ENCODE data around the gene M1AP.

M1AP gene

GRCh38 chr2:74648009-74648443 is at the start of gene M1AP:
M1AP (minus strand) TSS chr2:74648330; CDS start chr2:74640275, 8,055 bp downstream.
- H3K27me3 ChIP-seq: no peaks in the 10 kb centered on the region
- 0 out of 20 replicates have a peak, but pooled peaks cover 0 to 4% (median 0%) of the 10 kb centered on the region in 10 experiments for H3K4me1 ChIP-seq
- H3K4me2 ChIP-seq: no peak within 1 kb of the TSS
- H3K9me3 ChIP-seq (replicated peaks in 1 of 11): peaks cover 8 to 17% (median 13%) of the 10 kb centered on the region in 11 experiments; a peak in 20 of 22 replicates
- no peaks in the 10 kb centered on the region for H4K20me1 ChIP-seq
- no peak within 1 kb of the TSS for H3K4me3 ChIP-seq
- no peak within 1 kb of the TSS for H3K27ac ChIP-seq
- H3K9ac ChIP-seq: no peak within 1 kb of the TSS
- no peaks in the 10 kb centered on the region; a peak in 1 of 22 replicates for H3K36me3 ChIP-seq
- no peak for TF ChIP-seq Cebpa-rat (IDR thresholded peaks at IDR 0.05)

- Histone ChIP-seq H3K4me2 (no peak overlapping the region), H3K36me3 (no peaks in the 10 kb centered on the region), H3K9me3 (replicated peaks in 1 of 11) (no peaks in the 10 kb centered on the region), H4K20me1 (no peaks in the 10 kb centered on the region), H3K9ac (no peak overlapping the region), H3K4me3 (no peak overlapping the region), H3K27ac (no peak overlapping the region), H3K4me1 (peaks cover 0 to 28% (median 14%) of the 10 kb centered on the region in 10 experiments; a peak in 16 of 20 replicates), H3K27me3 (no peaks in the 10 kb centered on the region)
- TF ChIP-seq Cebpa-rat (IDR thresholded peaks at IDR 0.05): no peak
Observed at GRCh38 chr2:74696829-74697228, 48.7 kb upstream of the M1AP start.

- Histone ChIP-seq H3K4me2 (no peak overlapping the region), H3K27ac (no peak overlapping the region)
Observed at GRCh38 chr2:74695663-74696062, 47.5 kb upstream of the M1AP start.

GRCh38 chr2:74694281-74694680 is 46.2 kb upstream of the M1AP start:
- no peaks in the 10 kb centered on the region for H3K27me3 ChIP-seq
- no peaks in the 10 kb centered on the region for H4K20me1 ChIP-seq
- H3K4me1 ChIP-seq: peaks cover 0 to 16% (median 8%) of the 10 kb centered on the region in 10 experiments; a peak in 10 of 20 replicates
- H3K4me2 ChIP-seq: peak overlapping the region in 3 of 11 experiments; percentile 1 to 32 (median 6); a peak in 3 of 22 replicates
- H3K27ac ChIP-seq: no peak overlapping the region
- H3K4me3 ChIP-seq: no peak overlapping the region
- H3K36me3 ChIP-seq: no peaks in the 10 kb centered on the region
- TF ChIP-seq Cebpa-rat (IDR thresholded peaks at IDR 0.05): no peak
- no peak overlapping the region for H3K9ac ChIP-seq
- no peaks in the 10 kb centered on the region for H3K9me3 ChIP-seq (replicated peaks in 1 of 11)

More at GRCh38 chr2:74695663-74696062, 47.5 kb upstream of the M1AP start:
- no peak overlapping the region for H3K9ac ChIP-seq
- TF ChIP-seq Cebpa-rat (IDR thresholded peaks at IDR 0.05): no peak
- no peaks in the 10 kb centered on the region for H3K9me3 ChIP-seq (replicated peaks in 1 of 11)
- H3K4me1 ChIP-seq: peaks cover 0 to 22% (median 11%) of the 10 kb centered on the region in 10 experiments; a peak in 16 of 20 replicates
- no peak overlapping the region for H3K4me3 ChIP-seq
- H3K36me3 ChIP-seq: no peaks in the 10 kb centered on the region
- H3K27me3 ChIP-seq: no peaks in the 10 kb centered on the region
- no peaks in the 10 kb centered on the region for H4K20me1 ChIP-seq

- no peaks in the 10 kb centered on the region for H3K27me3 ChIP-seq
- no peak overlapping the region for H3K27ac ChIP-seq
- peaks cover 0 to 16% (median 8%) of the 10 kb centered on the region in 10 experiments; a peak in 10 of 20 replicates for H3K4me1 ChIP-seq
- H3K4me3 ChIP-seq: no peak overlapping the region
- peak overlapping the region in 3 of 11 experiments; percentile 1 to 32 (median 6); a peak in 4 of 22 replicates for H3K4me2 ChIP-seq
- H3K9me3 ChIP-seq (replicated peaks in 1 of 11): no peaks in the 10 kb centered on the region
- H3K36me3 ChIP-seq: no peaks in the 10 kb centered on the region
- no peaks in the 10 kb centered on the region for H4K20me1 ChIP-seq
- no peak for TF ChIP-seq Cebpa-rat (IDR thresholded peaks at IDR 0.05)
- H3K9ac ChIP-seq: no peak overlapping the region
Observed at GRCh38 chr2:74693668-74694067, 45.5 kb upstream of the M1AP start.

- peak overlapping the region in 3 of 11 experiments; percentile 1 to 32 (median 6); a peak in 4 of 22 replicates for H3K4me2 ChIP-seq
Observed at GRCh38 chr2:74693213-74693612, 45.1 kb upstream of the M1AP start.

GRCh38 chr2:74691929-74692328 is 43.8 kb upstream of the M1AP start:
- Histone ChIP-seq H3K4me1 (peaks cover 0 to 16% (median 8%) of the 10 kb centered on the region in 10 experiments; a peak in 10 of 20 replicates), H3K36me3 (no peaks in the 10 kb centered on the region), H3K4me2 (0 out of 22 replicates have a peak overlapping the region, but pooled peaks of 1 of the 11 experiments have one; percentile 0), H3K4me3 (no peak overlapping the region), H3K9ac (no peak overlapping the region), H3K27me3 (no peaks in the 10 kb centered on the region), H3K9me3 (replicated peaks in 1 of 11) (no peaks in the 10 kb centered on the region), H4K20me1 (no peaks in the 10 kb centered on the region), H3K27ac (no peak overlapping the region; a peak in 1 of 22 replicates)
- no peak for TF ChIP-seq Cebpa-rat (IDR thresholded peaks at IDR 0.05)

More at GRCh38 chr2:74693213-74693612, 45.1 kb upstream of the M1AP start:
- Histone ChIP-seq H3K9ac (no peak overlapping the region), H3K27ac (no peak overlapping the region), H3K9me3 (replicated peaks in 1 of 11) (no peaks in the 10 kb centered on the region), H4K20me1 (no peaks in the 10 kb centered on the region), H3K4me1 (peaks cover 0 to 16% (median 8%) of the 10 kb centered on the region in 10 experiments; a peak in 10 of 20 replicates), H3K27me3 (no peaks in the 10 kb centered on the region), H3K36me3 (no peaks in the 10 kb centered on the region), H3K4me3 (no peak overlapping the region)
- no peak for TF ChIP-seq Cebpa-rat (IDR thresholded peaks at IDR 0.05)

GRCh38 chr2:74690571-74690970 is 42.4 kb upstream of the M1AP start:
- Histone ChIP-seq H4K20me1 (no peaks in the 10 kb centered on the region), H3K27me3 (no peaks in the 10 kb centered on the region), H3K36me3 (no peaks in the 10 kb centered on the region), H3K9ac (no peak overlapping the region), H3K9me3 (replicated peaks in 1 of 11) (no peaks in the 10 kb centered on the region), H3K27ac (no peak overlapping the region), H3K4me1 (peaks cover 0 to 16% (median 8%) of the 10 kb centered on the region in 10 experiments; a peak in 10 of 20 replicates), H3K4me2 (no peak overlapping the region), H3K4me3 (no peak overlapping the region)
- no peak for TF ChIP-seq Cebpa-rat (IDR thresholded peaks at IDR 0.05)

- H3K36me3 ChIP-seq: no peaks in the 10 kb centered on the region
- no peak overlapping the region for H3K9ac ChIP-seq
- no peaks in the 10 kb centered on the region for H3K27me3 ChIP-seq
- peaks cover 0 to 16% (median 8%) of the 10 kb centered on the region in 10 experiments; a peak in 10 of 20 replicates for H3K4me1 ChIP-seq
- no peak for TF ChIP-seq Cebpa-rat (IDR thresholded peaks at IDR 0.05)
- no peak overlapping the region for H3K4me3 ChIP-seq
- H4K20me1 ChIP-seq: no peaks in the 10 kb centered on the region
- 0 out of 22 replicates have a peak, but pooled peaks cover 0 to 3% (median 0%) of the 10 kb centered on the region in 11 experiments for H3K9me3 ChIP-seq (replicated peaks in 1 of 11)
- H3K27ac ChIP-seq: no peak overlapping the region
- no peak overlapping the region for H3K4me2 ChIP-seq
Observed at GRCh38 chr2:74689671-74690070, 41.5 kb upstream of the M1AP start.

- no peaks in the 10 kb centered on the region for H4K20me1 ChIP-seq
- no peak overlapping the region for H3K4me2 ChIP-seq
- H3K4me1 ChIP-seq: peaks cover 0 to 9% (median 6%) of the 10 kb centered on the region in 10 experiments; a peak in 9 of 20 replicates
- no peak overlapping the region for H3K27ac ChIP-seq
- H3K27me3 ChIP-seq: no peaks in the 10 kb centered on the region
- H3K36me3 ChIP-seq: no peaks in the 10 kb centered on the region
- no peak overlapping the region for H3K9ac ChIP-seq
- no peak for TF ChIP-seq Cebpa-rat (IDR thresholded peaks at IDR 0.05)
- no peak overlapping the region for H3K4me3 ChIP-seq
- H3K9me3 ChIP-seq (replicated peaks in 1 of 11): 0 out of 22 replicates have a peak, but pooled peaks cover 0 to 3% (median 0%) of the 10 kb centered on the region in 11 experiments
Observed at GRCh38 chr2:74688881-74689280, 40.8 kb upstream of the M1AP start.
